ENCODE data around the gene EYA2.

GRCh38 chr20:47031004-47031403, 136.4 kb downstream of the EYA2 start:
- TF ChIP-seq, protein P1, sequence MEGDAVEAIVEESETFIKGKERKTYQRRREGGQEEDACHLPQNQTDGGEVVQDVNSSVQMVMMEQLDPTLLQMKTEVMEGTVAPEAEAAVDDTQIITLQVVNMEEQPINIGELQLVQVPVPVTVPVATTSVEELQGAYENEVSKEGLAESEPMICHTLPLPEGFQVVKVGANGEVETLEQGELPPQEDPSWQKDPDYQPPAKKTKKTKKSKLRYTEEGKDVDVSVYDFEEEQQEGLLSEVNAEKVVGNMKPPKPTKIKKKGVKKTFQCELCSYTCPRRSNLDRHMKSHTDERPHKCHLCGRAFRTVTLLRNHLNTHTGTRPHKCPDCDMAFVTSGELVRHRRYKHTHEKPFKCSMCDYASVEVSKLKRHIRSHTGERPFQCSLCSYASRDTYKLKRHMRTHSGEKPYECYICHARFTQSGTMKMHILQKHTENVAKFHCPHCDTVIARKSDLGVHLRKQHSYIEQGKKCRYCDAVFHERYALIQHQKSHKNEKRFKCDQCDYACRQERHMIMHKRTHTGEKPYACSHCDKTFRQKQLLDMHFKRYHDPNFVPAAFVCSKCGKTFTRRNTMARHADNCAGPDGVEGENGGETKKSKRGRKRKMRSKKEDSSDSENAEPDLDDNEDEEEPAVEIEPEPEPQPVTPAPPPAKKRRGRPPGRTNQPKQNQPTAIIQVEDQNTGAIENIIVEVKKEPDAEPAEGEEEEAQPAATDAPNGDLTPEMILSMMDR (IDR thresholded peaks at IDR 0.05) = no peak
- no peak for TF ChIP-seq POLR2A (IDR thresholded peaks at IDR 0.05)
